Stimulated activated CD8-positive, alpha-beta memory T cell treated with anti-CD3 and anti-CD28 coated beads, Interleukin-15, amount 100 ng/mL, for 1 hour (primary cell): ENCODE data around the gene CPHXL.

Experiments
- DNase-seq: peaks from one replicate; pipeline ENCODE4 v3.0.0-alpha.2; 2020; ENCODE audit warnings: low read depth

The CPHXL gene

DNA sequence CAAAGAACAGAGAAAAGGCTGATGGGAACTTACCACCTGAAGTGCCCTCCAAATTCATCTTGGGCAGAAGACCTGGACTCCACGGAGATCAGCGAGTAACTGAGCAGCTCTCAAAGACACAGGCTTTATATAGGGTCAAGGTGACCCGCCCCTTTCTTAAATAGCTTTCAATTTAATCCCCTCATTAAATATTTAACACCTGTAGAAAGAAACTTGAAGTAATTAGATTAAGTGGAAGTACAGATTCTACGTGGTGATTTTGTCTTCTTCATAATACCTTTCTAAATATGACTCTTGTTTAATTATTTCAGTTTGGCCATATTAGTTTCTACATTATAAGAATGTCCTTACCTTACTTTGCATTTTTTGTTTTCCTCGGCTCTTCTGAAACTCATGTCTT is 24.9 kb downstream of the CPHXL start, which contains the start of gene DUXB:
DUXB (minus strand) TSS at position 101 of the 400 bp plus-strand sequence; CDS start at position 58, 43 bp downstream.
- DNase-seq = no peak

DNA sequence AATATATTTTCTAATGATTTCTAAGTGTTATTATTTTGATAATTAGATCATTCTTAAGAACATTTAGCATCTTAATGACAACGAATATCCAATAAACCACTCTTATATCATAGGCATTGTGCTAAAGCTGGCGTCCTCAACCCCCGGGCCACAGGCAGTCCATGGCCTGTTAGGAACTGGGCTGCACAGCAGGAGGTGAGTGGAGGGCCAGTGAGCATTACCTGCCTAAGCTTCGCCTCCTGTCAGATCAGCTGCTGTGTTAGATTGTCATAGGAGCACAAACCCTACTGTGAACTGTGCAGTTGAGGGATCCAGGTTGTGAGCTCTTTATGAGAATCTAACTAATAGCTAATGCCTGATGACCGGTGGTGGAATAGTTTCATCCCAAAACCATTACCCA is 28.7 kb downstream of the CPHXL start:
- DNase-seq = no peak

DNA sequence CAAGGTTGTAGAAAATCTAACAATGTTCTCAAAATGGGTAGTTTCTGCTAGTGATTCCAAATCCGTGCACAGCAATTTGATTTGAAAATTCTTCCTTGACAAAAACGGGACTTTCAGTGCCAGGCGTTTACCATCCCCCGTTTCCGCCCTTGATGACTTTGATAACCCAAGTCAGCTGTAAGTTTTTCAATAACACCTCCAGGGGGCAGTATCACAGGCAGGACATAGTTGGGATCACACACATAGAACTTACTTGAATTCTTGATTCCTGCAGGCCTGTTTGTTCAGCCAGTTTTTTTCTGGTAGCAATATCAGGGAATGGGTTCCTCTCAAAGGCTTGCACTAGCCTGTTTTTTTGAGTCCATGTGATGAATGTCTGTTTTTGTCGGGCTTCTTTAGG is 30.6 kb downstream of the CPHXL start:
- no peak for DNase-seq

DNA sequence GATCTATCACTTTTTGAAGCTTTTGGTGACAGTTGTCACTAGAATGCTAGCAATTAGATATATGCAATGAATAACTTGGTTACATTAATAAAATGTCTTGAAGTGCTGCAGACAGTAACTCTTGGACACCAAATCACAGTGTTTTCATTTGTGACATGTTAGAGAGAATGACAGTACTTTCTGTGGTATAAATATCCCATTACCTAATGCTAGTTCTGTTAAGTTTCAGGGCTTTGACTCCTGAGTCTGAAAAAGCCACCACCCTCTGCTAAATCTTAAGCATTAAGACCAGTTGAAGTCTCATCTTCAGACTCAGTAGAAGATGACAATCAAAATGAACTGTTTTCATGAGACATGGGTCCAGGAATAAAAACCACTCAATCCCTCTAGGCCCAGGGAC is 38.9 kb downstream of the CPHXL start:
- DNase-seq = no peak

DNA sequence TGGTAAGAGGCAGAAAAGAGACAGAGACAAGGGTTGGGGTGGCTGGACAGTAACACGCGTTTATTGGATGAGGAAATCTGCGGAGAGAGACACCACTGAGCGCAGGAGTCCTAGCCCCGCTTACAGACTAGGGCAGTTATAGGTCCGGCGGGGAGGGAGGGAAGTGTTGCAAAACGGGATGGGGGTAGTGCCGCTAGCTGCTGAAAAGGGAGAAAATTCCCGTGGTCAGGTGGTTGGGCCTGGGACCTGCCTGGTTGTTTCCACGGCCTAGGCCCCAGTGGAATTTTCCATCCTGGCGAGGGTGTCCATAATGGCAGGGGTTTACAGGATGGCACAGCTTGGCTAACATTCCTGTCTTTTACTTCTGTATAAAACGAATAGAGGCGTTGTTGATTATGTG is 44.0 kb downstream of the CPHXL start:
- no peak for DNase-seq

DNA sequence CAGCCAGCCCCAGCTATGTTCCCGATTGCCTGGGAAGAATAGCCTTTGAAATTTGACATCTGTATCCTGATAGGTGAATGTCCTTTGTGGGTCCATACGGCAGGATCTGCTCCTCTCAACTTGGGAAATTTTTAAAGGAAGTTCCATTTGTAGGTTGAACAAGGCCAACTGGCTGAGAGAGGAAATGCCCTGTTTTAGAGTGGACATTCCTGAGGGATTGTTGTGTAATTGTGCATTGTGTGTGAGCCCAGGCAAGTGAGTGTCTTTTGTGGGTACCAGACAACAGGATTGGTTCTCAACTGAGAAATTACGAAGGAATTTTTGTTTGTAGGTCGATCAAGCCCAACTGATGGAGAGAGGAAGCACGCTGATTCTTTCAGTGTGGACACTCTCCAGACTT is 46.9 kb downstream of the CPHXL start:
- DNase-seq = no peak

DNA sequence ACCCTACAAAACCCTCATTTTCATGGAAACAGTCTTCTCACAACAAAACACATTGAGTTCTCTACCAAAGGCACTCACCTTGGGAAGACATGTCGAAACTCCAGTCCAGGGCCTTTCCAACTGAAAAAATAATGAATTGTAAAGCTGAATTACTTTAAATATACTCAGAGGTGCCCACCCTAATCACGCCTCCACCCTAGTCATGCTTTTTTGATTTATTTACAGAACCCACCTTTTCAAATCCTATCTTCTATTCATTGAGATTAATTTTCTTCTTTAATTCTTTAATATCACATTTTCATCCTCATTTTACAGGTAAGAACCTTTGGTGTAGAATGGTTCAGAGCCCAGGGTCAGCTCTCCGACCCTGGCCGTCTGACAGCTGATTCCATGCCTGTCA is 49.4 kb downstream of the CPHXL start, which contains the start of gene CPHXL2:
CPHXL2 (minus strand) TSS at position 101 of the 400 bp plus-strand sequence; CDS start at position 91, 10 bp downstream.
- DNase-seq = no peak

DNA sequence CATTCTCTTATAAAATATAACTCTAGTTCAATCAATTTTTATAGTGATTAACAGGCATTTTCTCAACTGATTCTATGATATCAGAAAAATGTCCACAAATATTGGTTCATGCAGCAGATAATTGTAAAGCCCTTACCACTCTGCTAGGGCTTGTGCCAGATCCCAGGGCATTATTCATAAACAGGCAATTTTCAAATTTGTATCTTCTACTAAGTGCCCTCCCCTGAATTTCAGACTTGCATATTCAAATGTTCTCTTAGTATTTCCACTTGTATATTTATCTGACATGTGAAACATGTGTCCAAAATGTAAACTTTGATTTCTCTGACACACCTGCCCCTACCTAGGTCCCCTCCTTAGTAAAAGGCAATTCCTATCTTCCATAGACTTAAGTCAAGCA is 58.8 kb downstream of the CPHXL start:
- no peak for DNase-seq
